Hematopoietic multipotent progenitor cell treated with erythropoietin and hydrocortisone succinate and interleukin-3 and kit ligand, for 17 days (in vitro differentiated cells): Measurements from ENCODE around the gene ZNF514.
"Not testable (repeated sequence)": the region's sequence is repeated elsewhere in the genome, so short reads cannot be mapped to it uniquely, and the experiment has no call there.

ENCODE experiments used
- DNase-seq: peaks from one replicate; pipeline ENCODE4 v3.0.0-alpha.2; 2015; ENCODE audit warnings: low spot score

ZNF514 gene

GRCh38 chr2:95159690-95160449 lies at the start of gene ZNF514:
TSS of gene ZNF514 (minus strand) at chr2:95159848. CDS start at chr2:95153253, 6,595 bp downstream.
- DNase-seq: peak; percentile 66

GRCh38 chr2:95208106-95208505 lies 48.5 kb upstream of the ZNF514 start:
- DNase-seq: no peak

- peak; percentile 11 for DNase-seq
Observed at GRCh38 chr2:95207111-95207961, 47.7 kb upstream of the ZNF514 start, which contains the start of gene ZNF892. TSS of gene ZNF892 (plus strand) at chr2:95207521. CDS start at chr2:95207816, 295 bp downstream.

GRCh38 chr2:95206096-95206495 lies 46.4 kb upstream of the ZNF514 start:
- DNase-seq: no peak

GRCh38 chr2:95204396-95204795 lies 44.7 kb upstream of the ZNF514 start:
- no peak for DNase-seq

- no peak for DNase-seq
Observed at GRCh38 chr2:95203911-95204310, 44.3 kb upstream of the ZNF514 start.

GRCh38 chr2:95192956-95193355 lies 33.3 kb upstream of the ZNF514 start:
- not testable (repeated sequence) for DNase-seq

- no peak for DNase-seq
Observed at GRCh38 chr2:95185973-95186372, 26.3 kb upstream of the ZNF514 start.

GRCh38 chr2:95185197-95185596 lies 25.5 kb upstream of the ZNF514 start:
- no peak for DNase-seq

GRCh38 chr2:95181774-95182173 lies 22.1 kb upstream of the ZNF514 start:
- no peak for DNase-seq

- no peak for DNase-seq
Observed at GRCh38 chr2:95179451-95179850, 19.8 kb upstream of the ZNF514 start.

- no peak for DNase-seq
Observed at GRCh38 chr2:95174031-95174542, 14.4 kb upstream of the ZNF514 start.

- no peak for DNase-seq
Observed at GRCh38 chr2:95171902-95172301, 12.3 kb upstream of the ZNF514 start.

- no peak for DNase-seq
Observed at GRCh38 chr2:95166065-95166763, 6.6 kb upstream of the ZNF514 start.

- DNase-seq: peak; percentile 97
Observed at GRCh38 chr2:95165371-95166064, 5.9 kb upstream of the ZNF514 start, which contains the start of gene ZNF2. TSS of gene ZNF2 (plus strand) at chr2:95165809. CDS start at chr2:95176227, 10,418 bp downstream.

- no peak for DNase-seq
Observed at GRCh38 chr2:95165030-95165370, 5.4 kb upstream of the ZNF514 start.

GRCh38 chr2:95158891-95159619 lies 593 bp downstream of the ZNF514 start:
- DNase-seq: peak; percentile 48

GRCh38 chr2:95158441-95158840 lies 1.2 kb downstream of the ZNF514 start:
- no peak for DNase-seq

GRCh38 chr2:95149397-95149984 lies 10.2 kb downstream of the ZNF514 start:
- DNase-seq: no peak

- no peak for DNase-seq
Observed at GRCh38 chr2:95143838-95144237, 15.8 kb downstream of the ZNF514 start.
